Measurements from ENCODE around the gene UBXN1. TPM values are rescaled to one million over a fixed set of nuclear protein-coding genes. Genes with fewer than 3 reads are reported as not detected.

Gene UBXN1
- total RNA-seq, 1 experiment from 2014 or later = 143 TPM

GRCh38 chr11:62627713-62628112 lies 51.2 kb downstream of the UBXN1 start:
- no peaks in the 10 kb centered on the region for H3K4me1 ChIP-seq (ENCODE audit: insufficient read depth, low read length, poor library complexity, severe bottlenecking)
- peaks cover 81% of the 10 kb centered on the region for H3K36me3 ChIP-seq (ENCODE audit: insufficient read depth, low read length, poor library complexity, severe bottlenecking)
- H3K9me3 ChIP-seq (ENCODE audit: low read depth, low read length, poor library complexity, severe bottlenecking) = no peaks in the 10 kb centered on the region
- TF ChIP-seq CTCF (conservative IDR thresholded peaks at IDR 0.05; ENCODE audit: low read depth, low read length) = 0 out of 2 replicates have a peak, but pooled peaks have one; percentile 11
- TF ChIP-seq EZH2 (IDR thresholded peaks at IDR 0.05; ENCODE audit: borderline replicate concordance, low read depth, low read length, poor library complexity, severe bottlenecking) = no peak
- no peak overlapping the region for H3K27ac ChIP-seq (ENCODE audit: low read depth, low read length, poor library complexity, severe bottlenecking)
- intact Hi-C loops (cut with micrococcal nuclease; ENCODE audit: unreplicated experiment) = no loop called here
- no TSS peak for BruUV-seq (replicated peaks)
- POLR2A ChIA-PET (ENCODE audit: low non-redundant PET) = interaction anchor here (0.5 kb wide), 1 partner anchor 19 kb away, joined by 9 read pairs; the partner anchor contains the start of gene GANAB
- no peaks in the 10 kb centered on the region for H3K27me3 ChIP-seq (replicated peaks; ENCODE audit: insufficient read depth, low read depth, low read length, poor library complexity)
- DNase-seq (ENCODE audit: low spot score) = no peak
- no peak overlapping the region for H3K4me3 ChIP-seq (ENCODE audit: low read depth, low read length, poor library complexity, severe bottlenecking)
- CTCF ChIA-PET = no interaction called here

Other genes with a start within 250 kb of the UBXN1 start
- 71.7 and 73.0 TPM in 2 replicates for gene AHNAK, start 132.3 kb downstream of the UBXN1 start, total RNA-seq (2021)
- gene EEF1G, start 105.2 kb downstream of the UBXN1 start, total RNA-seq (2021) = 1,804 and 1,817 TPM in 2 replicates
- 27.3 and 27.6 TPM in 2 replicates for gene TUT1, start 87.5 kb downstream of the UBXN1 start, total RNA-seq (2021)
- 241 and 243 TPM in 2 replicates for gene MTA2, start 77.2 kb downstream of the UBXN1 start, total RNA-seq (2021)
- gene EML3, start 66.3 kb downstream of the UBXN1 start, total RNA-seq (2021) = 21.3 and 30.4 TPM in 2 replicates
- gene ROM1, start 65.8 kb downstream of the UBXN1 start, total RNA-seq (2021) = 1.1 and 1.3 TPM in 2 replicates
- 64.7 and 68.2 TPM in 2 replicates for gene B3GAT3, start 57.1 kb downstream of the UBXN1 start, total RNA-seq (2021)
- 475 and 489 TPM in 2 replicates for gene GANAB, start 32.5 kb downstream of the UBXN1 start, total RNA-seq (2021)
- 29.3 and 30.0 TPM in 2 replicates for gene INTS5, start 25.8 kb downstream of the UBXN1 start, total RNA-seq (2021)
- 124 and 141 TPM in 2 replicates for gene C11orf98, start 13.9 kb downstream of the UBXN1 start, total RNA-seq (2021)
- gene CSKMT, start 13.8 kb downstream of the UBXN1 start, total RNA-seq (2021) = 59.7 and 68.8 TPM in 2 replicates
- 28.0 and 29.0 TPM in 2 replicates for gene UQCC3, start 7.4 kb downstream of the UBXN1 start, total RNA-seq (2021)
- 7.1 and 7.8 TPM in 2 replicates for gene LBHD1, start 6.8 kb downstream of the UBXN1 start, total RNA-seq (2021)
- gene LRRN4CL, start 10.5 kb upstream of the UBXN1 start, total RNA-seq (2021) = 0.37 and 0.52 TPM in 2 replicates
- gene BSCL2, start 28.4 kb upstream of the UBXN1 start, total RNA-seq (2021) = 123 and 132 TPM in 2 replicates
- 0.45 and 0.72 TPM in 2 replicates for gene GNG3, start 28.6 kb upstream of the UBXN1 start, total RNA-seq (2021)
- gene HNRNPUL2, start 48.4 kb upstream of the UBXN1 start, total RNA-seq (2021) = 104 and 105 TPM in 2 replicates
- gene TTC9C, start 49.4 kb upstream of the UBXN1 start, total RNA-seq (2021) = 66.5 and 66.8 TPM in 2 replicates
- gene ZBTB3, start 75.1 kb upstream of the UBXN1 start, total RNA-seq (2021) = 12.0 and 13.1 TPM in 2 replicates
- gene POLR2G, start 82.5 kb upstream of the UBXN1 start, total RNA-seq (2021) = 159 and 166 TPM in 2 replicates
- gene TAF6L, start 92.3 kb upstream of the UBXN1 start, total RNA-seq (2021) = 70.0 and 70.9 TPM in 2 replicates
- gene TMEM179B, start 108.3 kb upstream of the UBXN1 start, total RNA-seq (2021) = 46.6 and 52.1 TPM in 2 replicates
- gene TMEM223, start 112.9 kb upstream of the UBXN1 start, total RNA-seq (2021) = 23.4 and 29.3 TPM in 2 replicates
- 78.8 and 82.0 TPM in 2 replicates for gene NXF1, start 126.4 kb upstream of the UBXN1 start, total RNA-seq (2021)
- gene STX5, start 153.0 kb upstream of the UBXN1 start, total RNA-seq (2021) = 29.2 and 38.1 TPM in 2 replicates
- gene TEX54, start 153.8 kb upstream of the UBXN1 start, total RNA-seq (2021) = 0.77 TPM in 1 of 2 replicates, not detected in the other
- gene WDR74, start 160.5 kb upstream of the UBXN1 start, total RNA-seq (2021) = 147 and 155 TPM in 2 replicates
- gene SLC3A2, start 201.8 kb upstream of the UBXN1 start, total RNA-seq (2021) = 480 and 511 TPM in 2 replicates
- gene CHRM1, start 242.3 kb upstream of the UBXN1 start, total RNA-seq (2021) = 0.17 and 0.41 TPM in 2 replicates